SK-N-SH (cell line): ENCODE measurements around the gene MIPEP. TPM values are rescaled to one million over a fixed set of nuclear protein-coding genes. Genes with fewer than 3 reads are reported as not detected.

Source experiments
- CTCF ChIA-PET: fragments of 300-600, 350-600 bp; formaldehyde crosslinking; extraction: SDS; loops from one replicate; lab custom pipeline; 2021; lab: Yijun Ruan, JAX
- POLR2A ChIA-PET: fragments of 350-600 bp; sonication (Branson Sonifier 250); formaldehyde crosslinking; extraction: SDS; loops from one replicate; lab custom pipeline; 2020; ENCODE audit warnings: antibody characterized with exemption, inconsistent platforms; lab: Yijun Ruan, JAX
- DNase-seq: peaks from one replicate; pipeline ENCODE4 v3.0.0; 2012
- H2AFZ ChIP-seq: fragments of 200-600 bp; sonication (generic); 2 replicates; pipeline ENCODE4 v1.8.1; 2016; ENCODE audit warnings: antibody characterized with exemption, mild to moderate bottlenecking, low read depth
- H3F3A ChIP-seq: fragments of 200-600 bp; sonication (generic); replicated peaks from 2 replicates; pipeline ENCODE3; 2016; ENCODE audit warnings: antibody characterized with exemption, mild to moderate bottlenecking; ENCODE audit not compliant: insufficient read depth
- H3K27ac ChIP-seq, 2 experiments: fragments of 200-500 bp in 1 of 2; fragments of 200-600 bp in 1 of 2; sonication (Bioruptor generic) in 1 of 2; sonication (generic), shearing (Covaris generic) in 1 of 2; 2 replicates each; pipeline versions ENCODE4 v1.5.1 to v1.6.1; 2014 to 2016; ENCODE audit warnings: low read depth in 2 of 2, inconsistent platforms in 1 of 2, low read length in 1 of 2, mild to moderate bottlenecking in 1 of 2, mixed read lengths in 1 of 2
- H3K27me3 ChIP-seq: fragments of 200-600 bp; sonication (generic), shearing (Covaris generic); 2 replicates; pipeline ENCODE4 v1.6.1; 2016; ENCODE audit warnings: mixed run types; ENCODE audit not compliant: insufficient read depth
- H3K36me3 ChIP-seq, 2 experiments: fragments of 200-500 bp in 1 of 2; fragments of 200-600 bp in 1 of 2; sonication (Bioruptor generic) in 1 of 2; sonication (generic) in 1 of 2; replicated peaks in 1 of 2; 2 replicates each; pipeline versions ENCODE3 to v1.5.1; 2014 to 2016; ENCODE audit warnings: low read length in 1 of 2, mild to moderate bottlenecking in 1 of 2; ENCODE audit not compliant: insufficient read depth in 2 of 2, control insufficient read depth in 1 of 2
- H3K4me1 ChIP-seq, 2 experiments: fragments of 200-500 bp in 1 of 2; fragments of 200-600 bp in 1 of 2; sonication (Bioruptor generic) in 1 of 2; sonication (generic), shearing (Covaris generic) in 1 of 2; 2 replicates each; pipeline versions ENCODE4 v1.5.1 to v1.6.1; 2014 to 2016; ENCODE audit warnings: low read depth in 1 of 2, low read length in 1 of 2, mixed run types in 1 of 2; ENCODE audit not compliant: insufficient read depth in 2 of 2, control insufficient read depth in 1 of 2
- H3K4me2 ChIP-seq: fragments of 200-600 bp; sonication (generic), shearing (Covaris generic); 2 replicates; pipeline ENCODE4 v1.6.1; 2017; ENCODE audit warnings: mixed run types
- H3K4me3 ChIP-seq, 2 experiments: fragments of 200-500 bp in 1 of 2; fragments of 200-600 bp in 1 of 2; sonication (Bioruptor generic) in 1 of 2; sonication (generic), shearing (Covaris generic) in 1 of 2; 2 replicates each; pipeline versions ENCODE4 v1.5.1 to v1.8.1; 2014 to 2016; ENCODE audit warnings: low read depth in 2 of 2, inconsistent platforms in 1 of 2, low read length in 1 of 2, mild to moderate bottlenecking in 1 of 2, mixed read lengths in 1 of 2, moderate library complexity in 1 of 2
- H3K79me2 ChIP-seq: fragments of 200-600 bp; sonication (generic); 2 replicates; pipeline ENCODE4 v1.8.1; 2017; ENCODE audit warnings: mild to moderate bottlenecking; ENCODE audit not compliant: insufficient read depth
- H3K9ac ChIP-seq: fragments of 200-600 bp; sonication (generic); 2 replicates; pipeline ENCODE4 v1.6.1; 2017; ENCODE audit warnings: mixed run types
- H3K9me2 ChIP-seq: fragments of 200-600 bp; sonication (generic); 2 replicates; pipeline ENCODE4 v1.6.1; 2017; ENCODE audit warnings: mixed run types
- H3K9me3 ChIP-seq: fragments of 200-600 bp; sonication (generic); 2 replicates; pipeline ENCODE4 v1.6.1; 2017; ENCODE audit warnings: mixed run types, mild to moderate bottlenecking, moderate library complexity
- H4K20me1 ChIP-seq: fragments of 200-600 bp; sonication (generic); 2 replicates; pipeline ENCODE4 v1.6.1; 2017; ENCODE audit warnings: mild to moderate bottlenecking, mixed run types; ENCODE audit not compliant: insufficient read depth
- CHD2 ChIP-seq: fragments of 150-350 bp; IDR thresholded peaks from 2 replicates; pipeline ENCODE4 v1.6.1; 2018; ENCODE audit warnings: low read length; ENCODE audit not compliant: partially characterized antibody
- ELF1 ChIP-seq: IDR thresholded peaks from 2 replicates; pipeline ENCODE4 v1.4.0; 2012
- EZH2phosphoT487 ChIP-seq: fragments of 200-600 bp; sonication (generic); IDR thresholded peaks from 2 replicates; pipeline ENCODE4 v1.6.1; 2017; ENCODE audit warnings: low read depth, mixed run types, mild to moderate bottlenecking, antibody characterized with exemption, moderate library complexity, borderline replicate concordance
- FOSL2 ChIP-seq: IDR thresholded peaks from 2 replicates; pipeline ENCODE4 v1.4.0; 2012; ENCODE audit warnings: low read depth, mild to moderate bottlenecking, moderate library complexity, borderline replicate concordance
- FOXJ3 ChIP-seq: sonication (generic); formaldehyde crosslinking; IDR thresholded peaks from 2 replicates; pipeline ENCODE4 v1.5.1; 2020; ENCODE audit warnings: mild to moderate bottlenecking, missing genetic modification reagents
- FOXM1 ChIP-seq: IDR thresholded peaks from 2 replicates; pipeline ENCODE4 v1.4.0; 2012; ENCODE audit warnings: low read depth, mild to moderate bottlenecking
- GABPA ChIP-seq: IDR thresholded peaks from 2 replicates; pipeline ENCODE4 v1.4.0; 2012; ENCODE audit warnings: low read depth, mild to moderate bottlenecking
- JUND ChIP-seq: IDR thresholded peaks from 2 replicates; pipeline ENCODE4 v1.4.0; 2012
- MEF2A ChIP-seq: IDR thresholded peaks from 2 replicates; pipeline ENCODE4 v1.4.0; 2012; ENCODE audit warnings: low read depth, borderline replicate concordance
- MXI1 ChIP-seq: IDR thresholded peaks from 2 replicates; pipeline ENCODE4 v1.6.1; 2012; ENCODE audit warnings: mild to moderate bottlenecking, low read depth, low read length, improper control_type of control experiment
- POLR2AphosphoS5 ChIP-seq: IDR thresholded peaks from 2 replicates; pipeline ENCODE4 v1.6.1; 2012; ENCODE audit warnings: low read depth, low read length
- RAD21 ChIP-seq: IDR thresholded peaks from 2 replicates; pipeline ENCODE4 v1.6.1; 2012; ENCODE audit warnings: mild to moderate bottlenecking, low read length
- RCOR1 ChIP-seq: fragments of 150-350 bp; IDR thresholded peaks from 2 replicates; pipeline ENCODE4 v1.6.1; 2017; ENCODE audit warnings: antibody characterized with exemption, low read length
- REST ChIP-seq: IDR thresholded peaks from 2 replicates; pipeline ENCODE4 v1.6.1; 2012; ENCODE audit warnings: mild to moderate bottlenecking, low read depth, low read length, moderate library complexity
- RFX5 ChIP-seq: IDR thresholded peaks from 2 replicates; pipeline ENCODE4 v1.6.1; 2012; ENCODE audit warnings: mild to moderate bottlenecking, improper control_type of control experiment, low read length
- SIN3A ChIP-seq: IDR thresholded peaks from 2 replicates; pipeline ENCODE4 v1.6.1; 2012; ENCODE audit warnings: low read depth, mild to moderate bottlenecking, low read length, moderate library complexity, borderline replicate concordance
- SMC3 ChIP-seq: IDR thresholded peaks from 2 replicates; pipeline ENCODE4 v1.6.1; 2012; ENCODE audit warnings: low read depth, low read length, improper control_type of control experiment
- TAF1 ChIP-seq: IDR thresholded peaks from 2 replicates; pipeline ENCODE4 v1.6.1; 2012; ENCODE audit warnings: low read depth, mild to moderate bottlenecking, low read length, moderate library complexity, borderline replicate concordance
- TCF12 ChIP-seq: IDR thresholded peaks from 2 replicates; pipeline ENCODE4 v1.4.0; 2012
- USF1 ChIP-seq: IDR thresholded peaks from 2 replicates; pipeline ENCODE4 v1.4.0; 2012; ENCODE audit warnings: low read depth, borderline replicate concordance
- YY1 ChIP-seq: IDR thresholded peaks from 2 replicates; pipeline ENCODE4 v1.4.0; 2012; ENCODE audit warnings: low read depth, mild to moderate bottlenecking
- ZBTB33 ChIP-seq: IDR thresholded peaks from 2 replicates; pipeline ENCODE4 v1.4.0; 2012; ENCODE audit warnings: low read depth, borderline replicate concordance
- WGBS: methylation state at CpG from one replicate; pipeline ENCODE4 v1.1.6; 2017; ENCODE audit warnings: low lambda C conversion rate; 5-methylcytosine and 5-hydroxymethylcytosine counted together
- polyA plus RNA-seq, 3 experiments: library from polyadenylated mRNA; depleted of rRNA; stranded (reverse); fragments of >200 nt; gene quantifications; 2 replicates each; pipeline ENCODE4 v1.2.3, GENCODE V29; 2012
- TF ChIP-seq, protein P1 (sequence below): IDR thresholded peaks from 2 replicates; pipeline ENCODE4; 2012
- TF ChIP-seq, protein P2 (sequence below): IDR thresholded peaks from 2 replicates; pipeline ENCODE4 v1.4.0; 2012; ENCODE audit warnings: low read depth
- TF ChIP-seq, protein P3 (sequence below): fragments of 150-350 bp; IDR thresholded peaks from 2 replicates; pipeline ENCODE4 v1.6.1; 2017; ENCODE audit warnings: antibody characterized with exemption, low read length, low read depth, borderline replicate concordance

The MIPEP gene
- polyA plus RNA-seq, 1 of the 3 experiments (the other 2 are of a cell fraction): 12.7 TPM

- Histone ChIP-seq H3K4me3 (no peak overlapping the region), H3K9ac (no peak overlapping the region), H3K36me3 (no peaks in the 10 kb centered on the region), H3K9me2 (no peaks in the 10 kb centered on the region), H3F3A (peaks cover 22% of the 10 kb centered on the region), H3K27ac (peak overlapping the region in 1 of 2 experiments; percentile 71; a peak in 3 of 4 replicates), H3K79me2 (no peaks in the 10 kb centered on the region), H2AFZ (peak overlapping the region; percentile 69; the same call in 1 of the 2 replicates), H3K27me3 (no peaks in the 10 kb centered on the region), H3K9me3 (no peaks in the 10 kb centered on the region), H3K4me1 (peaks cover 15 to 19% of the 10 kb centered on the region in 2 experiments; a peak in 3 of 4 replicates), H3K4me2 (peak overlapping the region; percentile 1; the same call in 1 of the 2 replicates), H4K20me1 (no peaks in the 10 kb centered on the region)
- 55% methylated on average over 6 of the region's 7 CpGs for whole genome bisulfite sequencing
- DNase-seq: no peak
- ChIA-PET CTCF (interaction anchor here (1.1 kb wide), 1 partner anchor 12 kb away, joined by 3 read pairs; no protein-coding TSS in a partner anchor), POLR2A (no interaction called here)
- TF ChIP-seq TCF12: peak; percentile 92
- TF ChIP-seq RCOR1: no peak
- TF ChIP-seq REST: no peak
- no peak for TF ChIP-seq ZBTB33
- TF ChIP-seq POLR2AphosphoS5: no peak
- TF ChIP-seq SMC3: no peak
- no peak for TF ChIP-seq CHD2
- no peak for TF ChIP-seq USF1
- TF ChIP-seq, protein P1, sequence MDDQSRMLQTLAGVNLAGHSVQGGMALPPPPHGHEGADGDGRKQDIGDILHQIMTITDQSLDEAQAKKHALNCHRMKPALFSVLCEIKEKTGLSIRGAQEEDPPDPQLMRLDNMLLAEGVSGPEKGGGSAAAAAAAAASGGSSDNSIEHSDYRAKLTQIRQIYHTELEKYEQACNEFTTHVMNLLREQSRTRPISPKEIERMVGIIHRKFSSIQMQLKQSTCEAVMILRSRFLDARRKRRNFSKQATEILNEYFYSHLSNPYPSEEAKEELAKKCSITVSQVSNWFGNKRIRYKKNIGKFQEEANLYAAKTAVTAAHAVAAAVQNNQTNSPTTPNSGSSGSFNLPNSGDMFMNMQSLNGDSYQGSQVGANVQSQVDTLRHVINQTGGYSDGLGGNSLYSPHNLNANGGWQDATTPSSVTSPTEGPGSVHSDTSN: peak; percentile 75
- no peak for TF ChIP-seq RFX5
- TF ChIP-seq GABPA: no peak
- TF ChIP-seq FOXJ3: no peak
- peak; percentile 37; the same call in 1 of the 2 replicates for TF ChIP-seq FOSL2
- no peak for TF ChIP-seq EZH2phosphoT487
- no peak for TF ChIP-seq MEF2A
- TF ChIP-seq, protein P2, sequence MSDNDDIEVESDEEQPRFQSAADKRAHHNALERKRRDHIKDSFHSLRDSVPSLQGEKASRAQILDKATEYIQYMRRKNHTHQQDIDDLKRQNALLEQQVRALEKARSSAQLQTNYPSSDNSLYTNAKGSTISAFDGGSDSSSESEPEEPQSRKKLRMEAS: no peak
- TF ChIP-seq, protein P3, sequence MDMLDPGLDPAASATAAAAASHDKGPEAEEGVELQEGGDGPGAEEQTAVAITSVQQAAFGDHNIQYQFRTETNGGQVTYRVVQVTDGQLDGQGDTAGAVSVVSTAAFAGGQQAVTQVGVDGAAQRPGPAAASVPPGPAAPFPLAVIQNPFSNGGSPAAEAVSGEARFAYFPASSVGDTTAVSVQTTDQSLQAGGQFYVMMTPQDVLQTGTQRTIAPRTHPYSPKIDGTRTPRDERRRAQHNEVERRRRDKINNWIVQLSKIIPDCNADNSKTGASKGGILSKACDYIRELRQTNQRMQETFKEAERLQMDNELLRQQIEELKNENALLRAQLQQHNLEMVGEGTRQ: no peak
- TF ChIP-seq ELF1: no peak
- no peak for TF ChIP-seq TAF1
- TF ChIP-seq SIN3A: no peak
- no peak for TF ChIP-seq RAD21
- no peak for TF ChIP-seq MXI1
- no peak for TF ChIP-seq FOXM1
- TF ChIP-seq YY1: no peak
- TF ChIP-seq JUND: peak; percentile 5; the same call in 1 of the 2 replicates
Measured at GRCh38 chr13:23724196-23724970, 164.8 kb downstream of the MIPEP start.
